Posterior vena cava (tissue), 2 donors: ENCODE results near the gene CIAO3. TPM values are rescaled to one million over a fixed set of nuclear protein-coding genes. Genes with fewer than 3 reads are reported as not detected.
"Not testable (repeated sequence)": the region's sequence is repeated elsewhere in the genome, so short reads cannot be mapped to it uniquely, and the experiment has no call there.

ENCODE experiments used
- DNase-seq: peaks from one replicate; pipeline ENCODE4 v3.0.0-alpha.2; 2020; ENCODE audit warnings: low spot score
- intact Hi-C, 2 donors: fragments of 100-400 bp; cut with DNase I; formaldehyde crosslinking; loops; one replicate each; pipeline versions ENCODE4 v1.14.1 to v1.14.2; 2022 to 2023
- total RNA-seq, 2 donors: library from RNA; stranded (reverse); fragmentation: NEBNext Ultra II Directional; extraction: Animal tissue kit (Norgen Biotek cat#: 25700); gene quantifications; one replicate each; pipeline ENCODE4 v1.2.1, GENCODE V29; 2021
- donor health status: DM: yes; HTN: yes; CAD: no.
- donor health status: DM: yes; HTN: yes; CAD: no.

The CIAO3 gene
- total RNA-seq, 2 donors from 2014 or later, result 18.2 to 18.6 TPM

DNA sequence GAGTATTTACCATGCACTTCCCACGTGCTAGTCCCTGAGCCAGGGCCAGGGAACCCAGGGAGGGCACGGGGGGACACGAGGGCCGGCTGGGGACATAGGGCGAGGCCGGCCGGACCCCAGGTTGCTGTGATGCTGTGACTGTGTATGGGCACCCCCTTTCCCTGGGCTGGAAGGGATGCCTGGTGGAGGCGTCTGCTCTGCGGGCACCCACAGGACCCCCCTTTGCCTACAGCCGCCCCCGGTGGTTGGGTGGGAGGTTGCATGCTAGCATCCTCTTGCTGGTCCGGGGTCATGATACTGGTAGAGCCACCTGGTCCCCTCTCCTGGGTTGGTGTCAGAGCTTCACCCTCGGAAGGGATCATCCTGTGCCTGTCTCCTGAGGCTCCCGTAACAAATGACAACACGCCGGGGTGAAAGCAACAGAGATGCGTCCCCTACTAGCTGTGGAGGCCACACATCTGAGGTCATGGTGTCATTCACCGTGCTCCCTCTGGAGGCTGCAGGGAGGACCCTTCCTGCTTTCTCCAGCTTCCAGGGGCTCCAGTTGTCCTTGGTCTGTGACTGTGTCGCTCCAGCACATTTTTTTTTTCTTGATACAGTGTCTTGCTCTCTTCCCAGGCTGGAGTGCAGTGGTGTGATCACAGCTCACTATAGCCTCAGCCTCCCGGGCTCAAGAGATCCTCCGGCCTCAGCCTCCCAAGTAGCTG lies 3.1 kb upstream of the CIAO3 start:
- DNase-seq, result no peak
- intact Hi-C loops, result no loop called here

DNA sequence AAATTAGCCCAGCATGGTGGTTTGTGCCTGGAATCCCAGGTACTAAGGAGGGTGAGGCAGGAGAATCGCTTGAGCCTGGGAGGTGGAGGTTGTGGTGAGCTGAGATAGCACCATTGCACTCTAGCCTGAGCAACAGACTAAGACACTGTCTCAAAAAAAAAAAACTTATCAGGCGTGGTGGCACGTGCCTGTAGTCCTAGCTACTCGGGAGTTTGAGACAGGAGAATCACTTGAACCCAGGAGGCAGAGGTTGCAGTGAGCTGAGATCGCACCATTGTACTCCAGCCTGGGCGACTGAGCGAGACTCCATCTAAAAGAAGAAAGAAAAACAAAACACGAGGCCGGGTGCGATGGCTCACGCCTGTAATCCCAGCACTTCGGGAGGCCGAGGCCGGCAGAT lies 2.1 kb upstream of the CIAO3 start:
- intact Hi-C loops, DNase-seq: not testable (repeated sequence)

DNA sequence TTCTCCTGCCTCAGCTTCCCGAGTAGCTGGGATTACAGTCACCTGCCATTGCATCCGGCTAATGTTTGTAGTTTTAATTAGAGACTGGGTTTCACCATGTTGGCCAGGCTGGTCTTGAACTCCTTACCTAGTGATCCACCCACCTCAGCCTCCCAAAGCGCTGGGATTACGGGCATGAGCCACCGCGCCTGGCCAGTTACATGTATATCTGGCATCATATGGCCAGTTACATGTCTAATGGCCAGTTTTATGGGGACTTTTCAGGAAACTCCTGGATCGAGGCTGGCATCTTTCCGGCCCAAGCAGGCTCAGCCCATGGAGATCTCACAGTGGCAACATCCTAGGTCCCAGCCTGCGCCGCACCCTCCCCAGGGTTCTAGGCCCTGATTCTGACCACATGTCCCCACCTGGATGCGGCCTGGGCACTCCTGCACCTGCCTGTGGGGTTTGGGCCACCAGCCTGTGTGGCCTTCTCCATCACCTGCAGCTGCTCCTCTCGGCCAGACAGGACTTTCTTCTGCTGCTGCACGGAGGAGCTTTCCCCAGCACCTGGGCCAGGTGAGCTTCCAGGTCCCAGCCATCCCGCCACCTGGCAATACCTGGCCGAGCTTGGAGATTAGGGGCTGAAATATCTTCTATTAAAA lies 1.3 kb upstream of the CIAO3 start:
- no peak for DNase-seq
- intact Hi-C loops, result no loop called here

DNA sequence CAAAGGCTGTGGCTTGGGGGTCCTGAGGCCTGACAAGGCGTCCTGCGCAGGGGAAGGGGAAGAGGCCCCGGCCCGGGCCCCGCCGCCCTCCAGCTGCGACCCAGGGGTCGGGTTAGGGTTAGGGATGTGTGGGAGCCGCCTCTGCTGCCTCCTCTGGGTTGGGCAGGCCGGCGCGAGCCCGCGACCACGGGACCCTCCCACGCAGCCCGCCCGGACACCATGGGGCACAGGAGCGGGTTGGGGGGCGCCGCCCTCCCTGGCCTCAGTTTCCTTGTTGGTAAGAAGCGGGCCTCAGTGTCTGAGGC lies 386 bp downstream of the CIAO3 start:
- no peak for DNase-seq
- intact Hi-C loops, result no loop called here

DNA sequence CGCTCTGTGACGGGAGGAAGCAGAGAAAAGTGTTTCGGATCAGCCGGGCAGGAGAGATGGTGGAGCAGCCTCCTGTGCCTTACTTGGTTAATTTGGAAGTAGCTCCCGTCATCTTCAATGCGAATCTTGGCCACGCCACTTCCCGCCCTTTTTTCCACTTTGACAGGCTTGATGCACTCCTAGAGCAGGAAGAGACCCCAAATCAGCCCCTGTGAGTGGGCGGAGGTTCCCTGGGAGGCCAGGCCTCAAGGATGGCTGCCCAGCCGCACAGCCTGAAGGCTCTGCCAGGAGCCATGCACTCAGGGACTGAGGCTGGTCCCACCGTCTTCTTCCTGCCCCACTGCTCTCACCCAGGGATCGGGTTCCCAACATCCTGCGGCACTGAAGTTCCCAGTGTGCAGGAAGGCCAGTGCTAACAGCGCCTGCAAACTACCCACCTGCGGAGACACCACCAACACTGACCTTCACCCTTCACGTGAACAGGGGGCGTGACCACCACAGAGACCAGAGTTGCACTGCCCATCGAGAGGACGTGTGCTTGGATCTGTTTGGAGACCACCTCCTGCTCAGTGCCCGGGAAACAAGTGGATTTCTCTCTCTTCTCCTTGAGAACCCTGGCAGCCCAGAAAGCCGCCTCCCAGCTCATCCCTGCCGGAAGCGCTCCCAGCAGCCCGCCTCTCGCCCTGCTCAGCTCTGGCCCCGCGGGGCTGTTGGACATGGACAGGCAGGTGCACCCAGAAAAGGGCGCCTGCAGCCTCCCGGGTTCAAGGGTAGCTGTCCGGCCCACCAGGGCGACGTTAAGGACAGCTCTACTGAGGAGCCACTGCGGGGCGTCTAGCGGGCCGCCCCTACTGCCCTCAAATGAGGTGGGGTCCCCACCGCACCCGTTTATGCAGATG lies 988 bp downstream of the CIAO3 start:
- intact Hi-C loops, result no loop called here

DNA sequence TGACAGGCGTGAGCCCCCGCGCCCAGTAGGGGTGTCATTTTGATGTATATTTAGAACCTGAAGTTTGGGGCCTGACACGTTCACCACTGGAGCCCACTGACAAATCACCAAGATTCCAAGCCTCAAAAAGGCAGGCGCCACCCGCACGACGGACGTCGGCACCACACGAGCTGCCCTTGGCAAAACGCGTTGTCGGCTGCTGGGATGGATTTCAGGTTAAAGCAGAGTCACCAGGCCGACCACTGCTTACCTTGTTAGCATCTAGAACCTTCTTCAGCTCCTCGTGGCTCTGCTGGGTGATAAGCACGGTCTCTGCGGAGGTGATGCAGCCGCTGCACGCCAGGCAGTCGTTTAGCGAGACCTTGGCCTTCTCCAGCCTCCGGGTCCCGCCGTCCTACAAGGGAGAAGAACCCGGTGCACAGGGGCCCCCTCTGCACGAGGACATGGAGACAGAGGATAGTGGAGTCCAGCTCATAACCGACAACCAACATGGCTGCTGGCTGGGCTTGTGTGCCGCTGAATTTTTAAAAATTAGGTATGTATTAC lies 3.8 kb downstream of the CIAO3 start:
- DNase-seq, result no peak
- intact Hi-C loops, result no loop called here

More for the DNA sequence above, 988 bp downstream of the CIAO3 start:
- DNase-seq, result no peak

DNA sequence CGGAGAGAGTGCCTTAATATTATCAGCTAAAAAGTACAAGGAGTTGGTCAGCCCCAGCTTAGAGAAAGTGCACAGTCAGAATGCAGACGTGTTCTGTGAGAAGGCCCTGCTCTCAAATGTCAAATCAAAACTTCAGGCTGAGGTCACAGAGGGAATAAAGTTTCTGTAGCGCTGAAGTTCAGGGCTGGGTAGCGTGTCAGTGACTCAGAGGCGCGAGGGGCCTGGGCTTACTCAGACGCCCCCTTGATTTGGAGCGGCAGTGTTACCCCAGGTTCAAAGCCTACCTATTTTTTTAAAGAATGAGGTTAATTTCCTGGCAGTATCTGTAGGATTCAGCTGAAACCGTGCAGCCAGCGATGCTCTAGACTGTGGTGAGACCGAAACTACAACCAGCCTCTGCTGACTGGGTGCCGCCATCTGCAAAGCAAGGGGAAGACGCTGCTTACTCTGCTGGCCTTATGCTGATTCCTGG lies 4.8 kb downstream of the CIAO3 start:
- no peak for DNase-seq
- intact Hi-C loops, result no loop called here

DNA sequence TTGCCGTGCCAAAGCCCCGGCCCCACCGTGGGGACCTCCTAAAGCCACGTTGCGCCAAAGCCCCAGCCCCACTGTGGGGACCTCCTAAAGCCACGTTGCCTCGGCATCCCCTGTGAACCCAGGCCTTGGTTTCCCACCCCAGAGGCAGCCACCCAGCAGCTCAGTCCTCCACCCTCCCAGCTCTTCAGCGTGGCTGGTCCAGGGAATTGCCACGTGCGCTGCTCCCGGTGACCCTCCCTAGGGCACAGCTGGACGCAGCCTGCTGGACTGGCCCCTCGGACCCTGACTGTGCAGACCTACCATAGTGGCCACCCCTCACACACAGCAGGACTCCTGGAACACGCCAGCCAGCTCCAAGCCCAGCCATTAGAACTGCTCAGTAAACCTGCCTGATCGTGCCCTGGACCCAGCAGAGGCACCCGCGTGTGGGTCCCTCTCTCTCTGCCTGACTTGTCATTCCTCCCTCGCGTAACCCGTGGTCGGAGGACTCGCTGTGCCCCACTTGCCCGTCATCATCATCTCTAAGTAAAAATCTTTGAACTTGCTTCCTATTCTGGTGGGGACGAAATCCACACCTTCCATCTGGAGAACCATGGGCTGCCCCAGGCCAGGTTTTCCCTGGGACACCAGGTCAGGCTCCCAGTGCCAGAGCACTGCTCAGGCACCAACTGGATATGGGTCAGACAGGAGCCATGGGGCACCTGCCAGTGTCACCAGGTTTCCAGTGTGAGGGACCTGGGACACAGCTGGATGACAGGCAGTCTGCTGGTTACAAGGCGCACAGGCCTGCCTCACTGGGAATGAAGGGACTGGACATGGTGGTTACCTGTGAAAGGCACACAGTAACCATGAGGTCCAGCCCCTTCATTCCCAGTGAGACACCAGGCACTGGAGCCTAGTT lies 5.6 kb downstream of the CIAO3 start:
- no peak for DNase-seq
- intact Hi-C loops, result no loop called here

DNA sequence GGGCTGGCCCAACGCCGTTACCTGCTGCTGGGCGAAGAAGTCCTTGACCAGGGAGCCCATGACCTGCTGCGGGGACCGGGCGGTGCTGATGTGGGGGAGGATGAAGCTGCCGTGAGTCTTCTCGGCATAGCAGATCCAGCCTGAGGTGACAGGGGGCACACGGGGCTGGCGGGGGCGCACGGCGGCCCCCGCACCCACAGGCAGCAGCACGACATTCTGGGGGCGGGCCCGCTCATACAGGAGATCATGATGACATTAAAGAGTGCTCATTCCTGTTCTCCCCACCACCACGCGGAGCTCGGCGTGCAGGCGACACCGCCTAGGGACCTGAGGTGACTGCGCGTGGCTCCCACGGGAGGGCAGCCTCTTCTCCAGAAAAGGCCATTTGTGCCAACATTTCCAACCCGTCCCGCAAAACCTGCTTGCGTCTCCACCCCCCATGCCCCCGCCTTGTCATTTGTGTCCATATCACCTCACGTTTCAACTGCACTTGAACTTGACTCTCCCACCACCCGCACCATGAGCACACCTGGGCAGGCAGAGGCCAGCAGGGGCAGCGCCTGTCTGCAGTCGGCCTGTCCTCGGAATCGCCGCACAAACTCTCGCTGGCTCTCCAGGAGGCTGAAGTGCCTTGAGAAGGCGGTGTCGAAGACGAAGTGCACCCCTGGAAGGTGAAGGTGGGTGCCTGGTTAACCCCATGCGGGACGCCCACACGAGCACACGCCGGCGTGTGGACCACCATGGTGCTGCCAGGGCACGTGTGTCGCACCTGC lies 6.4 kb downstream of the CIAO3 start:
- intact Hi-C loops, result no loop called here
- DNase-seq, result no peak

DNA sequence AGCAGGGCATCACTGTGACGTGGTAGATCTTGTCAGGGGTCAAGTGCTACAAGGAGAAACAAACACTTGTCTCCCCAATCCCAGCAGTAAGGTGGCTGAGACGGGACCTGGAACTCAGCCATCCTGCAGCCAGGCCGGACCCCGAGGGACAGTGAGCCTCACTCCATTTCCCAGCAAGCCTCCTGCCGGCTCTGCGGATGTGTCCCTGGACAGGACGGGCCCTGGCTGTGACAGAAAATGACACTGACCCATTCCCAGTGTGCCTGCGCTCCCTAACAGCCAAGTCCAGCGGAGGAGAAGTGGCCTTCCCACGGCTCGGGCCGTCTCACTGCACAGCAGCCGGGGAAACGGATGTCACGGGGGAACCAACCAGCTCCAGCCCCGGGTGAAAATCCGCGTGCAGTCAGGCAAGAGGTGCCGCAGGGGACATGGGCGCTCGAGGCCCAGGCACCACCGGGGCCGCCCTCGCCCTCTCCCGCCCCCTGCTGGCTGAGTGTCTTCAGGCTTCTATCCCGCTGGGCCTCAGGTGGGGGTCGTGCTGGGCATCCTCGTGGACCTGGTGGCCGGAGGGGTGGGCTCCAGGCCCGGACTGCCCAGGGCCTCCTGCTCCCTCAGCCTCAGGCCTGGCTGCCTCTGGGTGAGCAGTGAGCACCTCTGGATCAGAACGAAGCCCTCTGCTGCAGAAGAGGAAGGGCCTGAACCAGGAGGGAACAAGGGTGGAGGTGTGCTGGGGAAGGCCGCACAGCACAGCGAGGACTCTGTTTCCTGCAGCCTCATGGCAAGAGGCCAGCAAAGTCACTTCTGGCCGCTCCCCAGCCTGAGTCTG lies 7.2 kb downstream of the CIAO3 start:
- no peak for DNase-seq
- intact Hi-C loops, result no loop called here

DNA sequence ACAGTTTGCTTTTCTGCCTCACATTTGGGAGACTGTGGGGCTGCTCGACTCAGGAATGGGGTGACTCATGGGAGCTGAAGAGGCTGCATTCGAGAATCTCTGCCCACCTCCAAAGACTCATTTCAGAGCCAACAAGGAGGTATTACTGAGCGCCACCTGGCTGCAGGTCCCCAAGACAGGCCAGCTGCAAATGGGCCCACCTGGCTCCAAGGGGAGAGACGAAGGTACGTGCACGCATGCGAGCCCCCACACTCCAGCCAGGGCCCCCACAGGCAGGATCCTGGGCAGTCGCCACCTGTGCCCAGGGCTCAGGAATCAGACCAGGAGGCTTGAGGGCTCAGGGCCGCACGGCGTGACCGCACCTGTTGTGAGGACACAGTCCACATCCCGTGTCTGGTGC lies 7.9 kb downstream of the CIAO3 start:
- intact Hi-C loops, result no loop called here
- no peak for DNase-seq

DNA sequence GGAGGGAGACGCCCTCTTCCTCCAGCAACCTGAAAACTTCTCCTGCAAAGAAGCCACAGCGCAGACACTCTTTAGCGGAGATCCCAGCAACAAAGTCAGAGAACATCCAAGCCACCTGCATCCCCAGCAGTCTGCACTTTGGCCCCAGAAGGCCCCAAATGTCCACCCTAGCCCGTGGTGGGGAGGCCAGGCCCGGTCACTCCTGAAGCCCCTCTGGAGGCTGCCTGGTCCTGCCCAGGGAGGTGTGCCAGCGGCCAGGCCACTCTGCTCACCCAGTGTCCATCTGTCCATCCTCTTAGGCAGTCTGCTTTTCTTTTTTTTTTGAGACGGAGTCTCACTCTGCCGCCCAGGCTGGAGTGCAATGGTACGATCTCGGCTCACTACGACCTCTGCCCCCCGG lies 8.5 kb downstream of the CIAO3 start:
- intact Hi-C loops, result no loop called here
- no peak for DNase-seq

DNA sequence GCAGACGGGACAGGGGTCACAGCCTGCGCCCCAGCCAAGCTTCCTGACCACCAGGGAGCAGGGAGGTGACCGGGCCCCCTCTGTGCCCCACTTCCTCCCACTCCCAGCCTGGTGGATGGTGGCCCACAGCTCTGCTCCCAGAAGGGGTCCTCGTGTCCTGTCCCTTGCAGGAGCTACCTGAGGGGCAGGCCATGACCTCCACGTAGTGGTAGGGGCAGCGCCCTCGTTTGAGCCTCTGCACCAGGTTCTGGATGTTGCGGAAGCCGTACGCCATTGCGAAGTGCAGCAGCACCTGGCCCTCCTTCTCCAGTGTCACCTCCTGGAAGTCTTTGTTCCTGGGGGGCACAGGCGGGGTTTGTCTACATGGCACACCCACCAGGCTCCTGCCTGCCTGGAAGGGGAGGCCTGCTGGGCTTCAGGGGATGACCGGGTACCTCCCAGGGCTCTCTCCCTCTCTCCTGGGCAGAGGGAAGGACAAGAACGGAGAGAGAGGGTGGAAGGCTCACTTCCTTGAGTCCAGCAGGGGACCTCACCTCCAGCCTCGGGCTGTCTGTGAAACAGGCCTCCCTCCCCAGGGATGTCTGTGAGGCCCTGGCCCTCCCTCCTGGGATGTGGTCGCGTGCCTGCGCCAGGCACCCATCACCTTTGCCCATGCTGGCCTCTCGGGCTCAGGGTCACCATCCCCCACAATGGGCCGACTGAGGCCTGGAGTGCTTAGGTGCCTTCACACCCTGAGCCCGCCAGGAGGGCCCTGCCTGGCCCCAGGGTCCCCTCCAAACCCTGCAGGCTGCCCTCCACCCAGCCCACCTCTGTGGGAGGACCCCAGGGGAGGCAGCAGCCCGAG lies 9.9 kb downstream of the CIAO3 start:
- no peak for DNase-seq
- intact Hi-C loops, result no loop called here

DNA sequence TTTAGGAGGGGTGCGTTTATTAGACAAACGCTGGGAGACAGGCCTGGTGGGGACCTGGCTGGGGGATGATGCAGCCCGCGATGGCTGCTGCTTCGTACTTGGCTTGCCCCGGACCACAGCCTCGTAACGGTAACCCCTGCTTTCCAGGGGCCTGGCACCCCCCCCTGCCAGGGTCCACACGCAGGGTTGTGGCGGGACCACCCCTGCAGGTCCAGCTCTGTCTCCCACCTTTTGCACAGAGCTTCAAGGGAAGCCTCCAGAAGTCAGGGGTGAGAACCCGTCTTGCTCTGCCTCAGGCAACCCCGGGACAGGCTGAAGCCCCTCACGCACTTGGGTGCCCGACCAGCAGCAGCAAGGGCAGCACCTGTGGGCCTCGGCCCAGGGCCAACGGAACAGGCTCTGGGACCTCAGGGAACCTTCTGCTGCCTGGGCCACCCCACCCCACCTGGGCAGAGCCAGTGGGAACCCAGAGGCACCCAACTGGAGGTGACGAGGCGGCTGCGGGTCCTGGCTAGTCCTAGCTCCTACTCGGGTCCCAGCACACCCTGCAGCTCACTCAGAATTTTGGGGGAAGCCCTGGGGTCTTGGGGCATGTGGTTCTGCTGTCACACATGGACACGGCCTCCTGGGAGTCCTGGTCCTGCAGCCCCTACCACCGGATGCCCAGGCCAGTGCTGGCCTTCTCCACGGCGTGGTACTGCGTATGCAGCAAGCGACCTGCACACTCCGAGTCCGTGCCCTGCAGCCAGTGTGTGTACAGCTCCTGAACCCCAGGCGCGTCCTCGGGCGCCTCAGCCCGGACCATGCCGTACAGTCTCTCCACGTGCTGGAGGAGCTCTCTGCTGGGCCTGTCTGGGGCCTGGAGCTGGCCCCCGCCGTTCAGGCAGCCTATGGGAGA lies 10.8 kb downstream of the CIAO3 start:
- no peak for DNase-seq
- intact Hi-C loops, result no loop called here

DNA sequence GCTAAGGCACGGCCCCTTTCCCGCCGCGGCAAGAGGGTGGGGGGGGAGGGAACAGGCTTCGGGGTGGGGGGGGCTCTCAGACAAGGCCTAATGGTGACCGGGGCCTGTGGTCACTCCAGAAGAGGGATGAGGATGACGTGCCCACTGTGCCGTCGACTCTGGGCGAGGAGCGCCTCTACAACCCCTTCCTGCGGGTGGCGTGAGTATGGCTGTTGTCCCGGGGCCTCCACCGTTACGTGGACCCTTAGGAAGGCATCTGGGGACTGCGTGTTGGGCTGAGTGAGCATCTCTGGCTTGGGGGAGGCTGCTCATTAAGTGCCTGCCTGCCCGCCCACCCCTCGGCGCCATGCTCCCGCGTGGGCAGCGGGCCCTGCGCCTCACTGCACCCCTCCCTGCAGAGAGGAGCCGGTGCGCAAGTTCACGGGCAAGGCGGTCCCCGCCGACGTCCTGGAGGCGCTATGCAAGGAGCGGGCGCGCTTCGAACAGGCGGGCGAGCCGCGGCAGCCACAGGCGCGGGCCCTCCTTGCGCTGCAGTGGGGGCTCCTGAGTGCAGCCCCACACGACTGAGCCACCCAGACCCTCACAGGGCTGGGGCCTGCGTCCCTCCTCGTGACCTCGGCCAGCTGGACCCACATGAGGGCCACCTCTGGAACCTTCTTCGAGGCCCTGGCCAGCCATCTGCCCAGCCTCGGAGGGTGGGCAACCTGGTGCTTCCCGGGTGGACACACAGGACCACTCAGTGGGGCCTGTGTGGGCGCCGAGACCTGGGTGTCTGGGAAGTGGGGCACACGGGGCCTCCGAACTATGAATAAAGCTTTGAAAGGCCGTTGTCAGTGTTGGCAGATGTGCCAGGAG lies 11.7 kb downstream of the CIAO3 start:
- no peak for DNase-seq
- intact Hi-C loops, result no loop called here
